Stomach (tissue), 9 donors: ENCODE results near the gene CELF2. TPM values are rescaled to one million over a fixed set of nuclear protein-coding genes. Genes with fewer than 3 reads are reported as not detected.
A peak's percentile ranks its signal among the peaks of the same experiment; 100 is the strongest.

Source experiments
- DNase-seq, 2 donors: peaks; one replicate each; pipeline versions ENCODE4 v3.0.0 to v3.0.0-alpha.2; 2013 to 2019
- H3K27ac ChIP-seq, 5 donors: fragments of 200-600 bp in 4 of 5; sonication (generic) in 4 of 5; one replicate each; pipeline ENCODE4 v1.5.1; 2013 to 2019; ENCODE audit warnings: mild to moderate bottlenecking in 1 of 5, moderate library complexity in 1 of 5
- H3K27me3 ChIP-seq, 3 donors: fragments of 200-600 bp; sonication (generic); one replicate each; pipeline ENCODE4 v1.5.1; 2017 to 2019; ENCODE audit warnings: mixed run types in 1 of 3
- H3K36me3 ChIP-seq, 4 donors: fragments of 200-600 bp; sonication (generic); 1 replicate in 3 of 4; 2 replicates in 1 of 4; pipeline ENCODE4 v1.5.1; 2016 to 2019
- H3K4me1 ChIP-seq, 4 donors: fragments of 200-600 bp; sonication (generic); one replicate each; pipeline ENCODE4 v1.5.1; 2016 to 2019
- H3K4me3 ChIP-seq, 4 donors: fragments of 200-600 bp; sonication (generic) in 3 of 4; one replicate each; pipeline ENCODE4 v1.5.1; 2016 to 2019; ENCODE audit warnings: mild to moderate bottlenecking in 1 of 4
- H3K9me3 ChIP-seq, 4 donors: fragments of 200-600 bp; sonication (generic); one replicate each; pipeline ENCODE4 v1.5.1; 2016 to 2019
- CTCF ChIP-seq, 7 experiments: fragments of 450-650 bp in 4 of 7; fragments of 200-600 bp in 3 of 7; sonication (generic) in 3 of 7; IDR thresholded peaks; one replicate each; pipeline ENCODE4 v1.5.1; 2016 to 2019; ENCODE audit warnings: antibody characterized with exemption in 7 of 7, control low read depth in 2 of 7, mild to moderate bottlenecking in 1 of 7
- EP300 ChIP-seq: sonication (generic); formaldehyde crosslinking; IDR thresholded peaks from one replicate; pipeline ENCODE4 v1.6.1; 2017; ENCODE audit warnings: antibody characterized with exemption
- POLR2A ChIP-seq, 4 donors: fragments of 450-650 bp; IDR thresholded peaks; one replicate each; pipeline ENCODE4 v1.6.1; 2016; ENCODE audit warnings: antibody characterized with exemption in 4 of 4, control low read depth in 2 of 4, mild to moderate bottlenecking in 1 of 4, moderate library complexity in 1 of 4
- POLR2AphosphoS5 ChIP-seq, 3 donors: sonication (generic); formaldehyde crosslinking; IDR thresholded peaks; one replicate each; pipeline ENCODE4 v1.6.1; 2016; ENCODE audit warnings: antibody characterized with exemption in 3 of 3
- WGBS, 5 donors: extraction: QIAGEN DNeasy Blood & Tissue Kit in 3 of 5; methylation state at CpG; one replicate each; pipeline versions ENCODE4 v1.1.5 to v1.1.7; 2013 to 2018; 5-methylcytosine and 5-hydroxymethylcytosine counted together
- intact Hi-C: fragments of 100-400 bp; cut with DNase I; formaldehyde crosslinking; loops from one replicate; pipeline ENCODE4 v1.15.1; 2023; ENCODE audit warnings: low total_unique reads
- polyA plus RNA-seq, 3 donors: library from polyadenylated mRNA; stranded (reverse); fragments of 200-250 nt; gene quantifications; one replicate each; pipeline ENCODE4 v1.2.3, GENCODE V29; 2013
- total RNA-seq, 5 donors: library from RNA; depleted of rRNA; stranded (reverse); fragments of >200 nt; gene quantifications; one replicate each; pipeline versions ENCODE4 v1.1.0 to v1.2.3, GENCODE V29; 2014 to 2016
- donor health status: healthy with polysubstance abuse.
- donor health status: Bipolar disorder and iron deficiency.
- donor health status: healthy.

Gene CELF2
- total and polyA plus RNA-seq, 8 donors = 3.9 to 65.3 (median 36.1) TPM

GRCh38 chr10:11173042-11173441, 155.4 kb downstream of the CELF2 start:
- no peaks in the 10 kb centered on the region for H3K9me3 ChIP-seq
- H3K4me3 ChIP-seq = peak overlapping the region in 1 of 4 donors; percentile 22
- WGBS, 5 donors = 69 to 82% (median 73%) methylated on average over 5 of the region's 5 CpGs
- no peaks in the 10 kb centered on the region for H3K27me3 ChIP-seq
- peaks cover 0 to 55% (median 15%) of the 10 kb centered on the region in 4 donors for H3K4me1 ChIP-seq
- DNase-seq = no peak
- intact Hi-C loops = no loop called here
- H3K36me3 ChIP-seq = peaks cover 0 to 16% (median 5%) of the 10 kb centered on the region in 4 donors
- peak overlapping the region in 3 of 5 donors; percentile 14 to 88 (median 73) for H3K27ac ChIP-seq
- TF ChIP-seq CTCF (IDR thresholded peaks at IDR 0.05) (no peak), EP300 (no peak), POLR2A (IDR thresholded peaks at IDR 0.05) (no peak), POLR2AphosphoS5 (IDR thresholded peaks at IDR 0.05) (no peak)

- peaks cover 0 to 22% (median 10%) of the 10 kb centered on the region in 4 donors for H3K36me3 ChIP-seq
- intact Hi-C loops = no loop called here
- no peaks in the 10 kb centered on the region for H3K9me3 ChIP-seq
- WGBS, 5 donors = 76 to 88% (median 84%) methylated on average over 11 of the region's 11 CpGs
- DNase-seq = no peak
- H3K27me3 ChIP-seq = no peaks in the 10 kb centered on the region
- TF ChIP-seq POLR2A (IDR thresholded peaks at IDR 0.05) (no peak), POLR2AphosphoS5 (IDR thresholded peaks at IDR 0.05) (peak in 1 of 3 donors; percentile 11)
- H3K27ac ChIP-seq = peak overlapping the region in 4 of 5 donors; percentile 47 to 88 (median 70)
- peak overlapping the region in 2 of 4 donors; percentile 14 to 15 for H3K4me3 ChIP-seq
- H3K4me1 ChIP-seq = peaks cover 0 to 71% (median 21%) of the 10 kb centered on the region in 4 donors
Measured at GRCh38 chr10:11175823-11176243, 158.2 kb downstream of the CELF2 start.

- Histone ChIP-seq H3K27ac (peak overlapping the region; percentile 13 to 88 (median 66)), H3K4me3 (peak overlapping the region in 1 of 4 donors; percentile 15), H3K9me3 (no peaks in the 10 kb centered on the region), H3K36me3 (peaks cover 0 to 28% (median 13%) of the 10 kb centered on the region in 4 donors), H3K4me1 (peaks cover 0 to 80% (median 22%) of the 10 kb centered on the region in 4 donors), H3K27me3 (no peaks in the 10 kb centered on the region)
- WGBS, 5 donors = 67 to 80% (median 76%) methylated on average over 7 of the region's 7 CpGs
- no peak for DNase-seq
- intact Hi-C loops = no loop called here
- TF ChIP-seq POLR2A (IDR thresholded peaks at IDR 0.05) = no peak
- TF ChIP-seq CTCF (IDR thresholded peaks at IDR 0.05) = no peak
- TF ChIP-seq POLR2AphosphoS5 (IDR thresholded peaks at IDR 0.05) = peak in 1 of 3 donors; percentile 28
- no peak for TF ChIP-seq EP300
Measured at GRCh38 chr10:11176746-11177145, 159.1 kb downstream of the CELF2 start.

- Histone ChIP-seq H3K27me3 (no peaks in the 10 kb centered on the region), H3K4me3 (peak overlapping the region in 1 of 4 donors; percentile 12), H3K36me3 (peaks cover 0 to 28% (median 10%) of the 10 kb centered on the region in 4 donors), H3K27ac (peak overlapping the region in 4 of 5 donors; percentile 39 to 88 (median 70)), H3K4me1 (peaks cover 0 to 84% (median 24%) of the 10 kb centered on the region in 4 donors), H3K9me3 (no peaks in the 10 kb centered on the region)
- no peak for TF ChIP-seq POLR2AphosphoS5 (IDR thresholded peaks at IDR 0.05)
- no peak for TF ChIP-seq POLR2A (IDR thresholded peaks at IDR 0.05)
- no peak for TF ChIP-seq EP300
- TF ChIP-seq CTCF (IDR thresholded peaks at IDR 0.05) = no peak
- 46 to 63% (median 55%) methylated on average over 1 of the region's 1 CpG for WGBS, 5 donors
- no peak for DNase-seq
- intact Hi-C loops = no loop called here
Measured at GRCh38 chr10:11177381-11177780, 159.7 kb downstream of the CELF2 start.

GRCh38 chr10:11177926-11178471, 160.3 kb downstream of the CELF2 start:
- DNase-seq = peak in 1 of 2 donors; percentile 51

More at GRCh38 chr10:11177926-11178471, 160.3 kb downstream of the CELF2 start:
- peak overlapping the region in 4 of 5 donors; percentile 39 to 88 (median 70) for H3K27ac ChIP-seq
- no peak for TF ChIP-seq EP300
- no peak for TF ChIP-seq CTCF (IDR thresholded peaks at IDR 0.05)
- no peak for TF ChIP-seq POLR2AphosphoS5 (IDR thresholded peaks at IDR 0.05)
- no peak for TF ChIP-seq POLR2A (IDR thresholded peaks at IDR 0.05)
- H3K9me3 ChIP-seq = no peaks in the 10 kb centered on the region
- WGBS, 5 donors = 61 to 73% (median 66%) methylated on average over 18 of the region's 18 CpGs
- peak overlapping the region in 1 of 4 donors; percentile 12 for H3K4me3 ChIP-seq
- no peaks in the 10 kb centered on the region for H3K27me3 ChIP-seq
- intact Hi-C loops = no loop called here
- peaks cover 0 to 25% (median 7%) of the 10 kb centered on the region in 4 donors for H3K36me3 ChIP-seq
- peaks cover 0 to 83% (median 25%) of the 10 kb centered on the region in 4 donors for H3K4me1 ChIP-seq
